T-helper 1 cell treated with Interleukin-12 subunit alpha and Interleukin-12 subunit beta and Interleukin-4 antibody, amounts not matched to agents 30 μg/mL and 1 μg/mL, for 36 hours (primary cell): ENCODE results near the gene KMT2A.
"Not testable (repeated sequence)": the region's sequence is repeated elsewhere in the genome, so short reads cannot be mapped to it uniquely, and the experiment has no call there.

Experiments used
- H3K27ac Mint-ChIP-seq: one replicate; pipeline ENCODE4 v1.8.0; 2021; ENCODE audit warnings: mild to moderate bottlenecking, mixed read lengths
- H3K27me3 Mint-ChIP-seq: one replicate; pipeline ENCODE4 v1.8.0; 2021; ENCODE audit warnings: low read depth, mixed read lengths
- H3K36me3 Mint-ChIP-seq: one replicate; pipeline ENCODE4 v1.8.0; 2021; ENCODE audit warnings: low read depth, mixed read lengths
- H3K4me1 Mint-ChIP-seq: one replicate; pipeline ENCODE4 v1.8.0; 2021; ENCODE audit warnings: low read depth, mixed read lengths
- H3K4me3 Mint-ChIP-seq: one replicate; pipeline ENCODE4 v1.8.0; 2021; ENCODE audit warnings: mild to moderate bottlenecking, moderate library complexity, mixed read lengths
- H3K9me3 Mint-ChIP-seq: one replicate; pipeline ENCODE4 v1.8.0; 2021; ENCODE audit warnings: mixed read lengths

Gene KMT2A

GRCh38 chr11:118560806-118561205 is 124.5 kb downstream of the KMT2A start:
- Mint-ChIP-seq H3K27me3 (no peaks in the 10 kb centered on the region), H3K36me3 (no peaks in the 10 kb centered on the region), H3K27ac (no peak overlapping the region), H3K4me1 (peaks cover 11% of the 10 kb centered on the region), H3K9me3 (no peaks in the 10 kb centered on the region), H3K4me3 (no peak overlapping the region)

- Mint-ChIP-seq H3K4me3 (peak overlapping the region; percentile 65), H3K36me3 (no peaks in the 10 kb centered on the region), H3K27me3 (no peaks in the 10 kb centered on the region), H3K27ac (peak overlapping the region; percentile 50), H3K9me3 (no peaks in the 10 kb centered on the region), H3K4me1 (peaks cover 14% of the 10 kb centered on the region)
These were observed 128.8 kb downstream of the KMT2A start for GRCh38 chr11:118565051-118565450.

GRCh38 chr11:118569670-118570069 is 133.4 kb downstream of the KMT2A start:
- H3K4me3 Mint-ChIP-seq, result no peak overlapping the region
- no peak overlapping the region for H3K27ac Mint-ChIP-seq
- peaks cover 4% of the 10 kb centered on the region for H3K36me3 Mint-ChIP-seq
- H3K4me1 Mint-ChIP-seq, result peaks cover 32% of the 10 kb centered on the region
- H3K9me3 Mint-ChIP-seq, result no peaks in the 10 kb centered on the region
- no peaks in the 10 kb centered on the region for H3K27me3 Mint-ChIP-seq

- Mint-ChIP-seq H3K27me3 (no peaks in the 10 kb centered on the region), H3K9me3 (no peaks in the 10 kb centered on the region), H3K4me3 (no peak overlapping the region), H3K27ac (no peak overlapping the region), H3K4me1 (peaks cover 32% of the 10 kb centered on the region), H3K36me3 (peaks cover 4% of the 10 kb centered on the region)
These were observed 134.5 kb downstream of the KMT2A start for GRCh38 chr11:118570787-118571186.

GRCh38 chr11:118571701-118572060 is 135.4 kb downstream of the KMT2A start:
- H3K36me3 Mint-ChIP-seq, H3K27me3 Mint-ChIP-seq, H3K9me3 Mint-ChIP-seq: not testable (repeated sequence)
- Mint-ChIP-seq H3K4me3 (peak overlapping the region; percentile 100), H3K4me1 (peaks cover 33% of the 10 kb centered on the region), H3K27ac (peak overlapping the region; percentile 98)

GRCh38 chr11:118572061-118572980 is 136.0 kb downstream of the KMT2A start, which contains the start of gene ARCN1:
ARCN1 (plus strand) TSS chr11:118572409; CDS start chr11:118572548, 139 bp downstream.
- H3K36me3 Mint-ChIP-seq, result peaks cover 7% of the 10 kb centered on the region
- peaks cover 34% of the 10 kb centered on the region for H3K4me1 Mint-ChIP-seq
- no peaks in the 10 kb centered on the region for H3K27me3 Mint-ChIP-seq
- peak within 1 kb of the TSS; percentile 98 for H3K27ac Mint-ChIP-seq
- peak within 1 kb of the TSS; percentile 100 for H3K4me3 Mint-ChIP-seq
- H3K9me3 Mint-ChIP-seq, result no peaks in the 10 kb centered on the region

GRCh38 chr11:118572981-118573550 is 136.8 kb downstream of the KMT2A start:
- Mint-ChIP-seq H3K9me3 (no peaks in the 10 kb centered on the region), H3K27ac (peak overlapping the region; percentile 98), H3K4me3 (peak overlapping the region; percentile 100), H3K27me3 (no peaks in the 10 kb centered on the region), H3K36me3 (peaks cover 10% of the 10 kb centered on the region), H3K4me1 (peaks cover 38% of the 10 kb centered on the region)

GRCh38 chr11:118574636-118575035 is 138.3 kb downstream of the KMT2A start:
- H3K4me1 Mint-ChIP-seq, result peaks cover 38% of the 10 kb centered on the region
- H3K36me3 Mint-ChIP-seq, result peaks cover 10% of the 10 kb centered on the region
- H3K27me3 Mint-ChIP-seq, result no peaks in the 10 kb centered on the region
- peak overlapping the region; percentile 54 for H3K4me3 Mint-ChIP-seq
- no peaks in the 10 kb centered on the region for H3K9me3 Mint-ChIP-seq
- no peak overlapping the region for H3K27ac Mint-ChIP-seq
